ENCODE data around the gene TMEM198. TPM values are rescaled to one million over a fixed set of nuclear protein-coding genes. Genes with fewer than 3 reads are reported as not detected.
A peak's percentile ranks its signal among the peaks of the same experiment; 100 is the strongest.

The TMEM198 gene
- total and polyA plus RNA-seq, 5 donors from 2014 or later = 0.62 TPM; not detected in 4

GRCh38 chr2:219573166-219573565 is 29.3 kb downstream of the TMEM198 start:
- Mint-ChIP-seq H3K36me3 (no peaks in the 10 kb centered on the region), H3K27me3 (peaks cover 47% of the 10 kb centered on the region)

GRCh38 chr2:219574484-219575311 is 30.9 kb downstream of the TMEM198 start:
- Histone ChIP-seq H3K27ac (ENCODE audit: insufficient read depth, low read length, poor library complexity, severe bottlenecking) (no peak overlapping the region), H3K9me3 (ENCODE audit: control insufficient read depth in 2 of 2, low read length in 2 of 2) (no peaks in the 10 kb centered on the region), H3K36me3 (ENCODE audit: control insufficient read depth, insufficient read depth, low read length) (no peaks in the 10 kb centered on the region), H3K4me1 (ENCODE audit: control insufficient read depth, insufficient read depth, low read length, poor library complexity, severe bottlenecking) (peaks cover 6% of the 10 kb centered on the region), H3K4me3 (ENCODE audit: low read depth, low read length) (no peak overlapping the region), H3K27me3 (ENCODE audit: control insufficient read depth, insufficient read depth, low read length) (peaks cover 9% of the 10 kb centered on the region)
- Mint-ChIP-seq H3K4me1 (peaks cover 0 to 3% (median 1%) of the 10 kb centered on the region in 4 donors), H3K27me3 (peaks cover 44% of the 10 kb centered on the region), H3K9me3 (peaks cover 0 to 2% (median 0%) of the 10 kb centered on the region in 7 donors), H3K4me3 (no peak overlapping the region), H3K36me3 (no peaks in the 10 kb centered on the region), H3K27ac (no peak overlapping the region)
- no peak for DNase-seq
- no peak for ATAC-seq (ENCODE audit: low read depth in 2 of 2)

More at GRCh38 chr2:219573166-219573565, 29.3 kb downstream of the TMEM198 start:
- H3K36me3 ChIP-seq (ENCODE audit: control insufficient read depth, insufficient read depth, low read length) = no peaks in the 10 kb centered on the region
- peaks cover 6% of the 10 kb centered on the region for H3K4me1 ChIP-seq (ENCODE audit: control insufficient read depth, insufficient read depth, low read length, poor library complexity, severe bottlenecking)
- peaks cover 0 to 3% (median 0%) of the 10 kb centered on the region in 7 donors for H3K9me3 Mint-ChIP-seq
- no peak overlapping the region for H3K4me3 ChIP-seq (ENCODE audit: low read depth, low read length)
- peaks cover 0 to 3% (median 1%) of the 10 kb centered on the region in 4 donors for H3K4me1 Mint-ChIP-seq
- no peak for ATAC-seq (ENCODE audit: low read depth in 2 of 2)
- no peak overlapping the region for H3K27ac ChIP-seq (ENCODE audit: insufficient read depth, low read length, poor library complexity, severe bottlenecking)
- peak overlapping the region in 1 of 3 donors; percentile 14 for H3K27ac Mint-ChIP-seq
- H3K27me3 ChIP-seq (ENCODE audit: control insufficient read depth, insufficient read depth, low read length) = peaks cover 9% of the 10 kb centered on the region
- no peak overlapping the region for H3K4me3 Mint-ChIP-seq
- H3K9me3 ChIP-seq (ENCODE audit: control insufficient read depth in 2 of 2, low read length in 2 of 2) = no peaks in the 10 kb centered on the region
- DNase-seq = no peak

- no peak for ATAC-seq (ENCODE audit: low read depth in 2 of 2)
- peaks cover 41% of the 10 kb centered on the region for H3K27me3 Mint-ChIP-seq
- H3K4me3 Mint-ChIP-seq = no peak overlapping the region
- Histone ChIP-seq H3K4me3 (ENCODE audit: low read depth, low read length) (no peak overlapping the region), H3K27me3 (ENCODE audit: control insufficient read depth, insufficient read depth, low read length) (peaks cover 9% of the 10 kb centered on the region), H3K27ac (ENCODE audit: insufficient read depth, low read length, poor library complexity, severe bottlenecking) (no peak overlapping the region), H3K9me3 (ENCODE audit: control insufficient read depth in 2 of 2, low read length in 2 of 2) (no peaks in the 10 kb centered on the region), H3K4me1 (ENCODE audit: control insufficient read depth, insufficient read depth, low read length, poor library complexity, severe bottlenecking) (peaks cover 3% of the 10 kb centered on the region), H3K36me3 (ENCODE audit: control insufficient read depth, insufficient read depth, low read length) (no peaks in the 10 kb centered on the region)
- H3K4me1 Mint-ChIP-seq = peaks cover 0 to 3% (median 1%) of the 10 kb centered on the region in 4 donors
- H3K27ac Mint-ChIP-seq = no peak overlapping the region
- H3K36me3 Mint-ChIP-seq = no peaks in the 10 kb centered on the region
- peaks cover 0 to 2% (median 0%) of the 10 kb centered on the region in 7 donors for H3K9me3 Mint-ChIP-seq
- no peak for DNase-seq
Measured at GRCh38 chr2:219575566-219576504, 32.0 kb downstream of the TMEM198 start.

- Mint-ChIP-seq H3K27me3 (peaks cover 38% of the 10 kb centered on the region), H3K9me3 (peaks cover 0 to under 1% (median 0%) of the 10 kb centered on the region in 7 donors), H3K27ac (no peak overlapping the region), H3K4me1 (peaks cover 0 to 2% (median 1%) of the 10 kb centered on the region in 4 donors), H3K4me3 (no peak overlapping the region), H3K36me3 (no peaks in the 10 kb centered on the region)
- H3K27me3 ChIP-seq (ENCODE audit: control insufficient read depth, insufficient read depth, low read length) = peaks cover 9% of the 10 kb centered on the region
- no peak for DNase-seq
- H3K36me3 ChIP-seq (ENCODE audit: control insufficient read depth, insufficient read depth, low read length) = no peaks in the 10 kb centered on the region
- no peak overlapping the region for H3K4me3 ChIP-seq (ENCODE audit: low read depth, low read length)
- no peak overlapping the region for H3K27ac ChIP-seq (ENCODE audit: insufficient read depth, low read length, poor library complexity, severe bottlenecking)
- H3K9me3 ChIP-seq (ENCODE audit: control insufficient read depth in 2 of 2, low read length in 2 of 2) = no peaks in the 10 kb centered on the region
- no peaks in the 10 kb centered on the region for H3K4me1 ChIP-seq (ENCODE audit: control insufficient read depth, insufficient read depth, low read length, poor library complexity, severe bottlenecking)
- ATAC-seq (ENCODE audit: low read depth in 2 of 2) = no peak
Measured at GRCh38 chr2:219576505-219577388, 32.9 kb downstream of the TMEM198 start.

- no peaks in the 10 kb centered on the region for H3K36me3 Mint-ChIP-seq
- H3K4me3 Mint-ChIP-seq = no peak overlapping the region
- Histone ChIP-seq H3K9me3 (ENCODE audit: control insufficient read depth in 2 of 2, low read length in 2 of 2) (no peaks in the 10 kb centered on the region), H3K27ac (ENCODE audit: insufficient read depth, low read length, poor library complexity, severe bottlenecking) (no peak overlapping the region), H3K27me3 (ENCODE audit: control insufficient read depth, insufficient read depth, low read length) (peaks cover 3% of the 10 kb centered on the region), H3K4me1 (ENCODE audit: control insufficient read depth, insufficient read depth, low read length, poor library complexity, severe bottlenecking) (no peaks in the 10 kb centered on the region), H3K36me3 (ENCODE audit: control insufficient read depth, insufficient read depth, low read length) (no peaks in the 10 kb centered on the region), H3K4me3 (ENCODE audit: low read depth, low read length) (no peak overlapping the region)
- peaks cover 0 to 2% (median 0%) of the 10 kb centered on the region in 4 donors for H3K4me1 Mint-ChIP-seq
- peaks cover 34% of the 10 kb centered on the region for H3K27me3 Mint-ChIP-seq
- H3K9me3 Mint-ChIP-seq = no peaks in the 10 kb centered on the region
- ATAC-seq (ENCODE audit: low read depth in 2 of 2) (no peak), DNase-seq (no peak)
- no peak overlapping the region for H3K27ac Mint-ChIP-seq
Measured at GRCh38 chr2:219578811-219579613, 35.2 kb downstream of the TMEM198 start.

GRCh38 chr2:219581346-219581745 is 37.5 kb downstream of the TMEM198 start:
- no peaks in the 10 kb centered on the region for H3K36me3 Mint-ChIP-seq
- H3K4me1 Mint-ChIP-seq = no peaks in the 10 kb centered on the region
- H3K4me1 ChIP-seq (ENCODE audit: control insufficient read depth, insufficient read depth, low read length, poor library complexity, severe bottlenecking) = no peaks in the 10 kb centered on the region
- ATAC-seq (ENCODE audit: low read depth in 2 of 2) (no peak), DNase-seq (no peak)
- no peaks in the 10 kb centered on the region for H3K9me3 ChIP-seq (ENCODE audit: control insufficient read depth in 2 of 2, low read length in 2 of 2)
- H3K4me3 Mint-ChIP-seq = no peak overlapping the region
- peaks cover 27% of the 10 kb centered on the region for H3K27me3 Mint-ChIP-seq
- H3K27ac Mint-ChIP-seq = no peak overlapping the region
- H3K27ac ChIP-seq (ENCODE audit: insufficient read depth, low read length, poor library complexity, severe bottlenecking) = no peak overlapping the region
- H3K27me3 ChIP-seq (ENCODE audit: control insufficient read depth, insufficient read depth, low read length) = peaks cover 3% of the 10 kb centered on the region
- H3K9me3 Mint-ChIP-seq = no peaks in the 10 kb centered on the region
- no peak overlapping the region for H3K4me3 ChIP-seq (ENCODE audit: low read depth, low read length)
- H3K36me3 ChIP-seq (ENCODE audit: control insufficient read depth, insufficient read depth, low read length) = no peaks in the 10 kb centered on the region
